Liver (tissue), 9 donors: Measurements from ENCODE around the gene DEAF1. TPM values are rescaled to one million over a fixed set of nuclear protein-coding genes. Genes with fewer than 3 reads are reported as not detected.

Experiments used
- DNase-seq: peaks from one replicate; pipeline ENCODE4 v3.0.0-alpha.2; 2017; ENCODE audit warnings: low spot score
- H3K27ac ChIP-seq, 2 donors: one replicate each; pipeline ENCODE4 v1.7.0; 2013; ENCODE audit warnings: inconsistent platforms in 2 of 2, low read length in 2 of 2, control low read depth in 1 of 2, low read depth in 1 of 2, mild to moderate bottlenecking in 1 of 2
- H3K27me3 ChIP-seq, 4 donors: one replicate each; pipeline versions ENCODE4 v1.6.1 to v1.7.0; 2013; ENCODE audit warnings: low read length in 3 of 4, inconsistent platforms in 1 of 4, mild to moderate bottlenecking in 1 of 4, moderate library complexity in 1 of 4; ENCODE audit not compliant: control insufficient read depth in 4 of 4, insufficient read depth in 4 of 4
- H3K36me3 ChIP-seq, 4 donors: one replicate each; pipeline versions ENCODE4 v1.6.1 to v1.7.0; 2013; ENCODE audit warnings: low read length in 3 of 4, mild to moderate bottlenecking in 3 of 4, low read depth in 1 of 4, moderate library complexity in 1 of 4; ENCODE audit not compliant: control insufficient read depth in 4 of 4, insufficient read depth in 3 of 4
- H3K4me1 ChIP-seq, 4 donors: one replicate each; pipeline versions ENCODE4 v1.6.1 to v1.7.0; 2013; ENCODE audit warnings: low read length in 3 of 4, mild to moderate bottlenecking in 3 of 4, moderate library complexity in 1 of 4; ENCODE audit not compliant: control insufficient read depth in 4 of 4, insufficient read depth in 4 of 4
- H3K4me3 ChIP-seq, 3 donors: one replicate each; pipeline versions ENCODE4 v1.6.1 to v1.7.0; 2013; ENCODE audit warnings: low read length in 3 of 3, control low read depth in 1 of 3, low read depth in 1 of 3, mild to moderate bottlenecking in 1 of 3
- H3K9ac ChIP-seq, 2 donors: one replicate each; pipeline ENCODE4 v1.7.0; 2013; ENCODE audit warnings: low read length in 2 of 2, mild to moderate bottlenecking in 2 of 2, moderate library complexity in 2 of 2, control low read depth in 1 of 2, low read depth in 1 of 2
- H3K9me3 ChIP-seq, 4 donors: one replicate each; pipeline versions ENCODE4 v1.6.1 to v1.7.0; 2013; ENCODE audit warnings: low read length in 3 of 4; ENCODE audit not compliant: control insufficient read depth in 4 of 4
- EGR1 ChIP-seq, 2 donors: IDR thresholded peaks; 2 replicates each; pipeline ENCODE4 v1.6.1; 2016 to 2018; ENCODE audit warnings: antibody characterized with exemption in 2 of 2, low read depth in 2 of 2
- FOXA1 ChIP-seq: IDR thresholded peaks from 2 replicates; pipeline ENCODE4 v1.6.1; 2016; ENCODE audit warnings: antibody characterized with exemption
- FOXA2 ChIP-seq: IDR thresholded peaks from 2 replicates; pipeline ENCODE4 v1.6.1; 2016; ENCODE audit warnings: antibody characterized with exemption
- GABPA ChIP-seq, 2 donors: IDR thresholded peaks in 1 of 2; conservative IDR thresholded peaks in 1 of 2; 2 replicates each; pipeline ENCODE4 v1.6.1; 2016; ENCODE audit warnings: antibody characterized with exemption in 2 of 2, mild to moderate bottlenecking in 1 of 2, moderate library complexity in 1 of 2
- HNF4A ChIP-seq, 2 donors: conservative IDR thresholded peaks; 2 replicates each; pipeline ENCODE4 v1.6.1; 2016; ENCODE audit warnings: antibody characterized with exemption in 2 of 2, mild to moderate bottlenecking in 2 of 2
- HNF4G ChIP-seq: IDR thresholded peaks from 2 replicates; pipeline ENCODE4 v1.6.1; 2016; ENCODE audit warnings: antibody characterized with exemption
- JUND ChIP-seq, 2 donors: IDR thresholded peaks; 2 replicates each; pipeline ENCODE4 v1.6.1; 2016; ENCODE audit warnings: antibody characterized with exemption in 2 of 2
- NR2F2 ChIP-seq: IDR thresholded peaks from 2 replicates; pipeline ENCODE4 v1.6.1; 2016; ENCODE audit warnings: antibody characterized with exemption
- RAD21 ChIP-seq, 2 donors: IDR thresholded peaks; 2 replicates each; pipeline ENCODE4 v1.6.1; 2016; ENCODE audit warnings: antibody characterized with exemption in 2 of 2, mild to moderate bottlenecking in 2 of 2
- RXRA ChIP-seq, 2 donors: IDR thresholded peaks; 2 replicates each; pipeline ENCODE4 v1.6.1; 2017 to 2018; ENCODE audit warnings: antibody characterized with exemption in 2 of 2, mild to moderate bottlenecking in 1 of 2
- SP1 ChIP-seq: IDR thresholded peaks from 2 replicates; pipeline ENCODE4 v1.6.1; 2018; ENCODE audit warnings: antibody characterized with exemption, mild to moderate bottlenecking
- TAF1 ChIP-seq: conservative IDR thresholded peaks from 2 replicates; pipeline ENCODE4 v1.6.1; 2016; ENCODE audit warnings: antibody characterized with exemption, mild to moderate bottlenecking
- YY1 ChIP-seq: IDR thresholded peaks from 2 replicates; pipeline ENCODE4 v1.6.1; 2016; ENCODE audit warnings: antibody characterized with exemption, mild to moderate bottlenecking
- WGBS: extraction: QIAGEN DNeasy Blood & Tissue Kit; methylation state at CpG from one replicate; pipeline ENCODE4 v1.1.7; 2013; 5-methylcytosine and 5-hydroxymethylcytosine counted together
- polyA plus RNA-seq, 2 donors: library from polyadenylated mRNA; stranded (reverse) in 1 of 2; unstranded in 1 of 2; fragments of 200-250 nt in 1 of 2; fragments of >200 nt in 1 of 2; fragmentation: Nextera tagmentation in 1 of 2; extraction: Ambion mirVana in 1 of 2; gene quantifications; one replicate each; pipeline versions ENCODE4 v1.2.1 to v1.2.3, GENCODE V29; 2013 to 2015
- total RNA-seq, 2 donors: library from RNA; depleted of rRNA; stranded (reverse); fragments of >200 nt; gene quantifications; one replicate each; pipeline ENCODE4 v1.2.3, GENCODE V29; 2014
- TF ChIP-seq, protein P1 (sequence below): fragments of 150-350 bp; IDR thresholded peaks from 2 replicates; pipeline ENCODE4 v1.5.1; 2017; ENCODE audit warnings: improper control_type of control experiment, low read depth, low read length; ENCODE audit not compliant: missing input control
- TF ChIP-seq, protein P2 (sequence below): IDR thresholded peaks from 2 replicates; pipeline ENCODE4 v1.6.1; 2016; ENCODE audit warnings: antibody characterized with exemption
- TF ChIP-seq, protein P3 (sequence below): IDR thresholded peaks from 2 replicates; pipeline ENCODE4 v1.6.1; 2016; ENCODE audit warnings: antibody characterized with exemption
- TF ChIP-seq, protein P4 (sequence below): IDR thresholded peaks from 2 replicates; pipeline ENCODE4 v1.6.1; 2016; ENCODE audit warnings: antibody characterized with exemption, mild to moderate bottlenecking
- TF ChIP-seq, protein P5 (sequence below): IDR thresholded peaks from 2 replicates; pipeline ENCODE4 v1.6.1; 2016; ENCODE audit warnings: antibody characterized with exemption
- donor health status: healthy.
- donor health status: healthy.
- donor health status: healthy.
- donor health status: healthy.
- donor health status: healthy.

The DEAF1 gene
- total and polyA plus RNA-seq, 4 donors = 7.0 to 11.4 (median 10.1) TPM

DNA sequence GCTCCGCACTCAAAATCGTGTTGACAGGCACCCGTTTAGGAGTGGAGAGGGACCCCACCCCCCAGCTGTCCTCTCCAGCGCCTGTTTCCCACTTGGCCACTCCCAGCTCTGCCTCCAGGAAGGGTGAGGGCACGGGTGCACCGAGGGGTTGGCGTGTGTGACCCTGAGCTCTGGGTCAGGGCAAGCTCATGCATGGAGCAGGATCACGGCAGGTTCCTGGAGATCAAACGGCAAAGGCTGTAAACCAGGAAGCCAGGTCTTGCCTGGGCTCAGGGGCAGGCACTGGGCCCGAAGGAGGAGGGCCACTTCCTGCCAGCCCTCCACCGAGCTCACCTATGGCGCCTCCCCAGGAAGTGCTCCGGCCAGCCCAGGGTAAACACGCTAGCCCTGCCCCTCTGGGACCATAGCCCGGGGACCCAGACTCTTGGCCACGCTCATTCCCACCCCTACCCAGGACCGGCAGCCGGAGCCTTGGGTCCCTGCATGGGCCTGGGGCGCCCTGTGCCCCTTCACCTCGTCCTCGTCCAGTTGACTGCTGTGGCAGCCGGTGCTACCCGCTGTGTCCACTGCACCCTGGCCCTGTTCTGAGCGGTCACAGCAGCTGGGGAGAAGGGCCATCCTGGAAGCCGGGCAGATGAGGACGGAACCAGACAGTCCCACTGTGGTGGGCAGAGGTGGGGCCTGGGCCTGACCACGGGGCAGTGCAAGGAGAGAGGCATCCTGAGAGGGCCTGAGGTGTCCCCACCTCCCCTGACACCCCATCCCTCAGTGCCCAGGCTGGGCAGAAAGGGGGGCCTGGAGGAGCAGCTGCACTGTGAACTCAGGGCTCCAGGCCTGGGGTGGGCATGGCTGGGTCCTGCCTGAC, 10.0 kb upstream of the DEAF1 start:
- Histone ChIP-seq H3K36me3 (no peaks in the 10 kb centered on the region), H3K4me3 (peak overlapping the region; percentile 78 to 94 (median 89)), H3K4me1 (peaks cover 24 to 74% (median 55%) of the 10 kb centered on the region in 4 donors), H3K9ac (peak overlapping the region; percentile 46 to 53), H3K27ac (peak overlapping the region; percentile 90 to 96), H3K9me3 (no peaks in the 10 kb centered on the region), H3K27me3 (no peaks in the 10 kb centered on the region)
- 22% methylated on average over 27 of the region's 27 CpGs for WGBS
- TF ChIP-seq HNF4G (peak; percentile 58), FOXA2 (peak; percentile 86), SP1 (peak; percentile 94), YY1 (peak; percentile 81), HNF4A (conservative IDR thresholded peaks at IDR 0.05) (peak; percentile 84 to 88), FOXA1 (peak; percentile 86), JUND (IDR thresholded peaks at IDR 0.05) (peak in 1 of 2 donors; percentile 21), RAD21 (IDR thresholded peaks at IDR 0.05) (peak; percentile 17 to 49), TAF1 (no peak), EGR1 (IDR thresholded peaks at IDR 0.05; ENCODE audit: low read depth in 2 of 2) (peak; percentile 79 to 93), RXRA (IDR thresholded peaks at IDR 0.05) (peak; percentile 98 to 99), NR2F2 (peak; percentile 81), GABPA (IDR thresholded peaks at IDR 0.05 in 1 of 2, conservative IDR thresholded peaks at IDR 0.05 in 1 of 2) (peak; percentile 68 to 88)
- TF ChIP-seq, protein P1, sequence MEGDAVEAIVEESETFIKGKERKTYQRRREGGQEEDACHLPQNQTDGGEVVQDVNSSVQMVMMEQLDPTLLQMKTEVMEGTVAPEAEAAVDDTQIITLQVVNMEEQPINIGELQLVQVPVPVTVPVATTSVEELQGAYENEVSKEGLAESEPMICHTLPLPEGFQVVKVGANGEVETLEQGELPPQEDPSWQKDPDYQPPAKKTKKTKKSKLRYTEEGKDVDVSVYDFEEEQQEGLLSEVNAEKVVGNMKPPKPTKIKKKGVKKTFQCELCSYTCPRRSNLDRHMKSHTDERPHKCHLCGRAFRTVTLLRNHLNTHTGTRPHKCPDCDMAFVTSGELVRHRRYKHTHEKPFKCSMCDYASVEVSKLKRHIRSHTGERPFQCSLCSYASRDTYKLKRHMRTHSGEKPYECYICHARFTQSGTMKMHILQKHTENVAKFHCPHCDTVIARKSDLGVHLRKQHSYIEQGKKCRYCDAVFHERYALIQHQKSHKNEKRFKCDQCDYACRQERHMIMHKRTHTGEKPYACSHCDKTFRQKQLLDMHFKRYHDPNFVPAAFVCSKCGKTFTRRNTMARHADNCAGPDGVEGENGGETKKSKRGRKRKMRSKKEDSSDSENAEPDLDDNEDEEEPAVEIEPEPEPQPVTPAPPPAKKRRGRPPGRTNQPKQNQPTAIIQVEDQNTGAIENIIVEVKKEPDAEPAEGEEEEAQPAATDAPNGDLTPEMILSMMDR = no peak
- TF ChIP-seq, protein P2, sequence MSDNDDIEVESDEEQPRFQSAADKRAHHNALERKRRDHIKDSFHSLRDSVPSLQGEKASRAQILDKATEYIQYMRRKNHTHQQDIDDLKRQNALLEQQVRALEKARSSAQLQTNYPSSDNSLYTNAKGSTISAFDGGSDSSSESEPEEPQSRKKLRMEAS = peak; percentile 98
- TF ChIP-seq, protein P3, sequence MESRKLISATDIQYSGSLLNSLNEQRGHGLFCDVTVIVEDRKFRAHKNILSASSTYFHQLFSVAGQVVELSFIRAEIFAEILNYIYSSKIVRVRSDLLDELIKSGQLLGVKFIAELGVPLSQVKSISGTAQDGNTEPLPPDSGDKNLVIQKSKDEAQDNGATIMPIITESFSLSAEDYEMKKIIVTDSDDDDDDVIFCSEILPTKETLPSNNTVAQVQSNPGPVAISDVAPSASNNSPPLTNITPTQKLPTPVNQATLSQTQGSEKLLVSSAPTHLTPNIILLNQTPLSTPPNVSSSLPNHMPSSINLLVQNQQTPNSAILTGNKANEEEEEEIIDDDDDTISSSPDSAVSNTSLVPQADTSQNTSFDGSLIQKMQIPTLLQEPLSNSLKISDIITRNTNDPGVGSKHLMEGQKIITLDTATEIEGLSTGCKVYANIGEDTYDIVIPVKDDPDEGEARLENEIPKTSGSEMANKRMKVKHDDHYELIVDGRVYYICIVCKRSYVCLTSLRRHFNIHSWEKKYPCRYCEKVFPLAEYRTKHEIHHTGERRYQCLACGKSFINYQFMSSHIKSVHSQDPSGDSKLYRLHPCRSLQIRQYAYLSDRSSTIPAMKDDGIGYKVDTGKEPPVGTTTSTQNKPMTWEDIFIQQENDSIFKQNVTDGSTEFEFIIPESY = peak; percentile 87
- TF ChIP-seq, protein P4, sequence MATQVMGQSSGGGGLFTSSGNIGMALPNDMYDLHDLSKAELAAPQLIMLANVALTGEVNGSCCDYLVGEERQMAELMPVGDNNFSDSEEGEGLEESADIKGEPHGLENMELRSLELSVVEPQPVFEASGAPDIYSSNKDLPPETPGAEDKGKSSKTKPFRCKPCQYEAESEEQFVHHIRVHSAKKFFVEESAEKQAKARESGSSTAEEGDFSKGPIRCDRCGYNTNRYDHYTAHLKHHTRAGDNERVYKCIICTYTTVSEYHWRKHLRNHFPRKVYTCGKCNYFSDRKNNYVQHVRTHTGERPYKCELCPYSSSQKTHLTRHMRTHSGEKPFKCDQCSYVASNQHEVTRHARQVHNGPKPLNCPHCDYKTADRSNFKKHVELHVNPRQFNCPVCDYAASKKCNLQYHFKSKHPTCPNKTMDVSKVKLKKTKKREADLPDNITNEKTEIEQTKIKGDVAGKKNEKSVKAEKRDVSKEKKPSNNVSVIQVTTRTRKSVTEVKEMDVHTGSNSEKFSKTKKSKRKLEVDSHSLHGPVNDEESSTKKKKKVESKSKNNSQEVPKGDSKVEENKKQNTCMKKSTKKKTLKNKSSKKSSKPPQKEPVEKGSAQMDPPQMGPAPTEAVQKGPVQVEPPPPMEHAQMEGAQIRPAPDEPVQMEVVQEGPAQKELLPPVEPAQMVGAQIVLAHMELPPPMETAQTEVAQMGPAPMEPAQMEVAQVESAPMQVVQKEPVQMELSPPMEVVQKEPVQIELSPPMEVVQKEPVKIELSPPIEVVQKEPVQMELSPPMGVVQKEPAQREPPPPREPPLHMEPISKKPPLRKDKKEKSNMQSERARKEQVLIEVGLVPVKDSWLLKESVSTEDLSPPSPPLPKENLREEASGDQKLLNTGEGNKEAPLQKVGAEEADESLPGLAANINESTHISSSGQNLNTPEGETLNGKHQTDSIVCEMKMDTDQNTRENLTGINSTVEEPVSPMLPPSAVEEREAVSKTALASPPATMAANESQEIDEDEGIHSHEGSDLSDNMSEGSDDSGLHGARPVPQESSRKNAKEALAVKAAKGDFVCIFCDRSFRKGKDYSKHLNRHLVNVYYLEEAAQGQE = peak; percentile 43
- TF ChIP-seq, protein P5, sequence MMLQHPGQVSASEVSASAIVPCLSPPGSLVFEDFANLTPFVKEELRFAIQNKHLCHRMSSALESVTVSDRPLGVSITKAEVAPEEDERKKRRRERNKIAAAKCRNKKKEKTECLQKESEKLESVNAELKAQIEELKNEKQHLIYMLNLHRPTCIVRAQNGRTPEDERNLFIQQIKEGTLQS = peak; percentile 45
- DNase-seq = peak; percentile 67
